HG03457 (cell line): ENCODE data around the gene SLC10A7.
A peak's percentile ranks its signal among the peaks of the same experiment; 100 is the strongest.
"Not testable (repeated sequence)": the region's sequence is repeated elsewhere in the genome, so short reads cannot be mapped to it uniquely, and the experiment has no call there.

Source experiments
- ATAC-seq: cut with Tn5 transposase; IDR thresholded peaks from one replicate; pipeline ENCODE4 v1.9.1; 2021; ENCODE audit warnings: moderate number of reproducible peaks; ENCODE audit not compliant: unreplicated experiment

Gene SLC10A7

DNA sequence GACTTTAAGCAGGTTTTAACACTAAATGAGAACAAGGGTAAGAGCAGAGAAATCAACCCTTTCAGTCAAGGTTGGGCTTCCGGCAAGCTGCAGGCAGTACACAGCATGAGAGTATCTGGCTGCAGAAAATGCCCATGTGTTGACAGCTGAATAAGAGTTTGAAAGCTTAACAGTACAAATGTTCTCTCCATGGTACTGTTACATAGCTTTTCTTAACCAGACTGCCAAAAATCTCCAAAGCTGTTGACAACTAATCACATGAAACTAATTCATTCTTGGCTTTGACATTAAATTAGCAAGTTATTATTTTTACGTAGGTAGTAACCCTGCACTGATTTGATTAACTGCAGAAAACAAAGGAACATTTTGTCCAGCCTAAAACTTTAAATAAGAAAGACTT is 153.5 kb downstream of the SLC10A7 start:
- no peak for ATAC-seq

- no peak for ATAC-seq
Observed at GRCh38 chr4:146367347-146367746, 154.4 kb downstream of the SLC10A7 start.

DNA sequence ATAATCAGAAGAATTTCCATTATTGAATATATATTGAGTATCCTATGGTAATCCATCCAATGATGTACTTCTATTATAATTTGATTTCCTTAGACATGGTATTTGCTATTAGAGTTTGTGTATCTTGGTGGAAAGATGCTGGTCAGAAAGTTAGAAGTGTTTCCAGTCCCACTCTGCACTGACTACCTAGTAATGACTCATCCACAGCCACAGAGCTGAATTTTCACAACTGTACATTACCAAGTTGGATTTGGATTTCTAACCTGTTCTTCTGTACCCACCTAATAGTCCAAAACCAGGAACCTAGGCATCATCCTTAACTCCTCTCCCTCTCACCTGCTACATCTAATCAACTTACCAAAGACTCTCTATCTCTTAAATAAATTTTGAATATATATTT is 162.0 kb downstream of the SLC10A7 start:
- no peak for ATAC-seq

DNA sequence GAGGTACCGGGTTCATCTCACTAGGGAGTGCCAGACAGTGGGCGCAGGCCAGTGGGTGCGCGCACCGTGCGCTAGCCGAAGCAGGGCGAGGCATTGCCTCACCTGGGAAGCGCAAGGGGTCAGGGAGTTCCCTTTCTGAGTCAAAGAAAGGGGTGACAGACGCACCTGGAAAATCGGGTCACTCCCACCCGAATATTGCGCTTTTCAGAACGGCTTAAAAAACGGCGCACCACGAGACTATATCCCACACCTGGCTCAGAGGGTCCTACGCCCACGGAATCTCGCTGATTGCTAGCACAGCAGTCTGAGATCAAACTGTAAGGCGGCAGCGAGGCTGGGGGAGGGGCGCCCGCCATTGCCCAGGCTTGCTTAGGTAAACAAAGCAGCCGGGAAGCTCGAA is 171.6 kb downstream of the SLC10A7 start:
- ATAC-seq = not testable (repeated sequence)

DNA sequence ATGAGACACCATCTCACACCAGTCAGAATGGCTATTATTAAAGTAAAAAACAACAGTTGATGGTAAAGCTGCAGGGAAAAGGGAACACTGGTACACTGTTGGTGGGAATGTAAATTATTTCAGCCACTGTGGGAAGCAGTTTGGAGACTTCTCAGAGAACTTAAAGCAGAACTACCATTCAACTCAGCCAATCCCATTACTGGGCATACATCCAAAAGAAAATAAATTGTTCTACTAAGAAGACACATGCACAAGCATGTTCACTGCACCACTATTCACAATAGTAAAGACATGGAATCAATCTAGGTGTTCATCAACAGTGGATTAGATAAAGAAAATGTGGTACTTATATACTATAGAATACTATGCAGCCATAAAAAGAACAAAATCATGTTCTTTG is 172.4 kb downstream of the SLC10A7 start:
- no peak for ATAC-seq

DNA sequence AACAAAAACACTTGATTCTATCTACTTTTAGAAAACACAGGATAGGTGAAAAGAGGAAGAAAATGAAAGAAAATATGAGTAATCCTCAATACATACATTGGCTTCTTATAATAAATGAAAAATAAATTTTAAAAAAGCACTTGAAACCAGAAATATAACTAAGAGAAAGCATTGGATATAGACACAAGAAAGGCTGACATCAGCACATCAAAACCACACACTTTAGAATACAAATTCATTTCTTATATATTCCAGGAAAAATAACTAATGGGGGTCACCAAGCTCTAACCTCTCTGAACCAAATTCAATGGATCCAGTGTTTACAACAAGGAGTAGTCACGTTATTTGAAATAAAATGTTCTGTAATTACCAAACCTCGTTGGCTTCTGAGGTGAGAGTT is 173.9 kb downstream of the SLC10A7 start:
- ATAC-seq = no peak

DNA sequence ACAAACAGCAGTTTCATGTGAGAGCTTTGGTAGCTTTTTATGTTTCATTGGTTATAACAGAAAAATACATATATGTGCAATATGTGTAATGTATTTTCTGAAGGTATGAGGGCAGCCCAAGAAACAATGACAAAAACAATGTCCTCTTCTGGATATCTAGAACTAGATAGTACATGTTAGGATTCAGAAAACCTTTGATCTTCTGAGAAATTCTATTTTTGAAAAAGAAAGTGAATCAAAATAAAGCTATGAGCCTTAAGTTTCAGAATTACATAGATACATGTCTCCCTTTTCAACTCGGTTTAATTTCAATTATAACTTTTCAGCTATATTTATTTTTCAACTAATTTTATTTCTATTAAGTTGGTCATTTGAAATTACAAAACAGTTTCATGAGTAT is 175.5 kb downstream of the SLC10A7 start:
- ATAC-seq = no peak

- ATAC-seq = no peak
Observed at GRCh38 chr4:146343776-146344175, 178.0 kb downstream of the SLC10A7 start.

DNA sequence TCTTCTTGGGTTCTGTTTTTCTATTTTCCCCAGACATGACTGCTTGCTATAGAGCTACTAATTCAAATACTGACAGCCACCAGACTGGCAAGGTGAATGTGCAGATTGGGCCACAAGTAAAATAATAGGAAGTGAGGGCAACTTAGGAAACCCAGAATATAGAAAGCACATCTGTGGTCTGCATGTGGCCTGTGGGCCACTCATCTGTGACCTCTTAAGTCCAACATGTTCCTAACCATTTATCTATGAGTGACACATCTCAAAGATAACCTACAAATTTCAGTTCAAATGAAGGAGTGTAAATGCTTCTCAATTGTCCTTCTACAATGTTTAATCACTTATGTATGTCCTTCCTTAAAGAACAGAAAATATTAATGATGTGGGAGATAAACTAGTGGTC is 178.5 kb downstream of the SLC10A7 start:
- ATAC-seq = peak; percentile 80

GRCh38 chr4:146342600-146343192 is 179.0 kb downstream of the SLC10A7 start:
- ATAC-seq = no peak

DNA sequence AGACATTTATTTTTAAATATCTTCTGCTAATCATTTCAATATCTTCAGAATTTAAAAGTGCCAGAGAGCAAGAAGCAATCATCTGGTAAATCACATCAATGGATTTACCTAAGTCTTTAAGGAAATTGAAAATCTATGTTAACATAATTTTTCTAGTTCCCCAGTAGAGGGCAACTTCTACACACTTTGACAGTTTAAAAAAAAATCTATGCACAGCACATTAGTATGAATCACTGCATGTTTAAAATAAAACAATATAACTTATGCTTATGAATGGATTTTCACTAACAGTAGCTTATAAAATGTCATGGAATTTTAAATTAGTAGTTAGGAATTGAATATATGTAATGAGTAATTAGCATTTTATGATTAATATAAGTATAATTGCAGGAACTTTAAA is 180.9 kb downstream of the SLC10A7 start:
- ATAC-seq = no peak

GRCh38 chr4:146338512-146338911 is 183.2 kb downstream of the SLC10A7 start:
- no peak for ATAC-seq

GRCh38 chr4:146336410-146336807 is 185.3 kb downstream of the SLC10A7 start:
- no peak for ATAC-seq

DNA sequence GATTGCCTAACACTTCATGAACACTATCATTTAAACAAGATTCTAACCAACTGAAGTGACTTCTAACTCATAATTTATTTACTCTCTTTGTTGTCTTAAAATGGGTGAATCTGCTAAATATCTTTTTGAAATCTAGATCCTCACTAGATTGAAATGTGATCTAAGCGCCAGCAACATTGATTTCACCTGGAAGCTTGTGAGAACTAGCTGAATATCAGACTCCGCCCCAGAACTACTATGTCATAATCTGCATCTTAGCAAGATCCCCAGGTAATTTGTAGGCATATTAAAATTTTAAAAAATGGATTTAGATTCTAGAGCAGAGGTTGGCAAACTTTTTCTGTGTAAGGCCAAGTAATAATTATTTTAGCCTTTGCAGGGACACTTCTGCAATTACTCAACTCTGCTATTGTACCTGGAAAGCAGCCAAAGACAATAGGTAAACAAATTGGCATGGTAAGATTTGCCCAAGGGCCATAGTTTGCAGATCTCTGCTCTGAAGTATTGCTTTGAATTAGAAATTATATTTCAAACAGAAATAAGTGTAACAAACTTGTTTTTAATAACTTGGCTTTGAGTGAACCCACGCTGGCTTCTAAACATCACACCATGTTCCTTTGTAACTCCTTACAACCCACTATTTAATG is 185.9 kb downstream of the SLC10A7 start:
- ATAC-seq = no peak

DNA sequence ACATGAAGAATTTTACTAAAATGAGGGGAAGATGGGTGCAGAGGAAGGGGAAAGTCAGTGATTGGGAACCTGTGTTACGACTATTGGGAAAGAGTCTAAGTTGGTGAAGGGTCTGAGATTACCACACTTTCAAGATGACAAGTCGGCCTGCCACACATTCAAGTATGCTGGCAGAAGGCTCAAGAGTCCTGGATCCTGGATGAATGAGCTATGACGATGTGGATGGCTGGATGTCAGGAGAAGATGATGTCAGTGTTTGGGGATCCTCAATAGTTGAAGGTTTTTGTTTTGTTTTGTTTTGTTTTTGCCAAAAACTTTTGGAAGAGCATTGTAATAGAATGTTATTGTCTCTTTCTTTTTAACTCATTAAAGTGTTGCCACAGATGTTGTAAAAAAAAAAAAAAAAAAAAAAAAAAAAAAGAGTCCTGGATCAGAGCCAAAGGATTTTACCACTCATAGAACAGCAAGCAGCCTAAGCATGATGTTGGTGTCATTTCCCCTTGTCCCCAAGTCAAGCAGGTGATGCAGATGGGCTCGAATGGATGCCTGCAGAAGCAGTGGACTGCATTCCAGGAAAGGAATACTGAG is 186.8 kb downstream of the SLC10A7 start:
- ATAC-seq = no peak

GRCh38 chr4:146333895-146334262 is 187.9 kb downstream of the SLC10A7 start:
- ATAC-seq = no peak

DNA sequence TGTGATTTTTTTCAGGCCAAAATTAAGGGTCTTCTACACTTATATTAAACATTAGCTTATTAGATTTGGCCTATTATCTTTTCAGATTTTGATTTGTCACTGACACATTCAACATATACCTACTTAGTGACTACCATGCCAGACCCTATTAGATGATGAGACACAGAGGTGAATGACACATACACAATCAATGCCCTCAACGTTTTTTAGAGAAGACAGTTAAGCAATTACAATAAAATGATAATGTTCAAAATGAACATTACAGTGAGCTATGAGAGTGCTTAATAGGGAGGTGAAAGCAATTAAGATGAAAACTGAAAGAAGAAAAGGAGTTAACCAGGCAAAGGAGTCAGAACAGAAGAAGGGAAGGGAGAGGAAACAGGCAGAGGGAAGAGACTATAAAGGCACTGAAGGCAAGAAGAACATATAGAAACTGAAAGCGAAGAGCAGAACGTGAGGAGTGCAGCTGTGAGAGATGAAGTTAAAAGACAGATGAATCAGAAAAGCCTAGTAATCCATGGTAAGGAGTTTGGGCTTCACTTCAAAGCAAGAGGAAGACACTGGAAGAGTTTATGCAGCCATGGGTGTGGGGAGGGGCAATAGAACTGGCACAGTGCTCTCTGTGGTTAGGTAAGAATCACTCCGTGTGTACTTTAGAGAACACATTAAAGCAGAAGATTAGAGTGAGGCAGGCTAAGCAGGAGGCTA is 188.4 kb downstream of the SLC10A7 start:
- peak; percentile 87 for ATAC-seq

- no peak for ATAC-seq
Observed at GRCh38 chr4:146330392-146330791, 191.3 kb downstream of the SLC10A7 start.

GRCh38 chr4:146329050-146329716 is 192.6 kb downstream of the SLC10A7 start:
- no peak for ATAC-seq

- no peak for ATAC-seq
Observed at GRCh38 chr4:146327859-146328650, 193.7 kb downstream of the SLC10A7 start.

DNA sequence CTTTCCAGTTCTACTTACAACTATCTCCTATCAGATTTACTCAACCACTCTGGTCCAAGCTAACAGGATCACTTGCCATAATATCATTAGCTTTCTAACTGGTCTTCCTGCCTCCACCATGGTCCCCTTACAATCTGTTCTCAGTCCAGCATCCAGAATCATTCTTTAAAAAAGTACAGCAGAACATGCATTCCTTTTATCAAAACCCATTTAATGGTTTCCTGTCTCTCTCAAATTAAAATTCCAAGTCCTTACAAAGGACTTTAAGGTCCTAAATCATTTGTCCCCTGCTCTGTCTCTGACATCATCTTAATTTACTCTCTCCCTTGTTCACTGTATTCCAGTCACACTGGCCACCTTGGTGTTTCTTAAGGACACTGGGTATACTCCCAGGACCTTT is 202.8 kb downstream of the SLC10A7 start:
- ATAC-seq = no peak
